Activated CD8-positive, alpha-beta memory T cell treated with anti-CD3 and anti-CD28 coated beads, Interleukin-2, amount 50 U/mL, for 1 hour (primary cell): ENCODE results near the gene UNC50.
"Not testable (repeated sequence)": the region's sequence is repeated elsewhere in the genome, so short reads cannot be mapped to it uniquely, and the experiment has no call there.

ENCODE experiments used
- DNase-seq: peaks from one replicate; pipeline ENCODE4 v3.0.0-alpha.2; 2020; ENCODE audit errors: extremely low read depth

Gene UNC50

DNA sequence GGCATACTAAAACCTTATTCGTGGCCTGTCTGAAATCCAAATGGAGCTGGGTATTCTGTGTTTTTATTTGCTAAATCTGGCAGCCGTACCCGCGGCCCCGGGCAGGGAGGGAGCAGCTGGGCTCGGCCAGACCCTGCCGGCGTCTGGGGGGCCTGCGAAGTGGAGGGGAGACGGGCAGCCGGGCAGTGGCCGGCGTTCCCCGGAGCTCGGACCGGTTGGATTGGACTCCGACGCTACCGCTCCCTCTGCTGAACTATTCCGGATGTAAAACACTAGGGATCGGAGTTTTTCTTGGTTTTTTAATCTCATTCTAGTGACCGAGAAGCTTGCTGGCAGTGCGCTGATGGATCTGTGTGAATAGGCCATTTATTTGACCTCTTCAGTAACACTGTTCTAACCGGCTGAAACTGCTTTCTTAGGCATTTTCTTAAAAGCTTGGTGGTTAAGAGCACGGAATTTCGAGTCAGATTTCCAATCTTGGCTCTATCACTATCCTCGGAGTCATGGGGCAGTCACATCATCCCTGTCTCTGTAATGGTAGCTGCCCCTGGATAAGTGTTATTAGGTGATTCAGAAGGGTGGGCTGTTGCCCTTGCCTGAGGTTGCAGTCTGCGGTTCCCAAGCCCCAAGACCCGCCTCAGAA lies 694 bp downstream of the UNC50 start:
- no peak for DNase-seq

DNA sequence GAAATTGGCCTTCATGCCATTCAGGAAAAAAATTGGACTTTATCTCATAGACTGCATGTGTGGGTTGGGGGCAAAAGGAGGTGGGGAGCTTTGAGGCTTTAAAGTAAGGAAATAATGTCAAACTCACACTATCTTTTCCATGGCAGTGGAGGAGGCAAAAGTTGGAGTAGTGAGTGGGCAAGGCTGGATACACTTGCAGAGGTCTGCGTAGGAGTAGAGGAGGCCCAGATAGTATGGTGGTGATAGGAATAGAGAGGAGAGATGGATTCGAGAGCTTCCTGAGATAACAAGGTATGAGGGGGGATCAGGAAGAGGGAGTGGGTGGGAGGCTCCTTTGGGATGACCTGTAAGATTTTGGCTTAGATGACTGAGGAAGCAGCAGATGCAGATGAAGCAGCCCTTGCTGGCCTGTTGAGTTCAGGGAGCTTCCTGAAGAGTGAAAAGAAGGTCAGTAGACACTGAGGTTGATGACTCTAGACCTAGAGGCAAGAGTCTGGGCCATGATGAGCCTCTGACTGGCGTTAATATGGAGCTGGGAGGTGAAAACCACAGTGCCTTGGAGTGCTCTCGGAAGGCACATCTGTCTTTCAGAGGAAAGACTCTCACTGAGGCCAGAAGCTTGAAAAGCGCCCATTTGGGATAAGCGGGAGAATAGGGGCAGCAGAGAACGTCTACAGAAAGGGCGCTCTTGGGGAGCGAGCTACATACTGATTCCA lies 5.8 kb downstream of the UNC50 start:
- no peak for DNase-seq

DNA sequence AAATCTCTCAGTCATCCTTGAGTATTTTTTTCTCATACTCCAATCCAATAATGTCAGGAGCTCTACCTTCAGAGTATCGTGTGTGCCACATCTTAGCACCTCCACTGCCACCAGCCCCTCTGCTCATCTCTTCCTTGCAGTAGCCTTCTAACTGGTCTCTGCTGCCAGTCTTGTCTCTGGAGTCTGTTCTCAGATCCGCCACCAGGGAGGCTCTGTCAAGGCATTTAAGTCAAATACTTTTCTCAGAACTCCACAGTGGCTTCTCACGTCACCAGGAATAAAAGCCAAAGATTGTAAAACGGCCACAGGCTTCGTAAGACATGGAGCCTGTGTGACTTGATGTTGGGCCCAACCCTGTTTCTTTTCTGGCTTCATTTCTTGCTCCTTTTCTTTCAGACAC lies 7.1 kb downstream of the UNC50 start:
- no peak for DNase-seq

DNA sequence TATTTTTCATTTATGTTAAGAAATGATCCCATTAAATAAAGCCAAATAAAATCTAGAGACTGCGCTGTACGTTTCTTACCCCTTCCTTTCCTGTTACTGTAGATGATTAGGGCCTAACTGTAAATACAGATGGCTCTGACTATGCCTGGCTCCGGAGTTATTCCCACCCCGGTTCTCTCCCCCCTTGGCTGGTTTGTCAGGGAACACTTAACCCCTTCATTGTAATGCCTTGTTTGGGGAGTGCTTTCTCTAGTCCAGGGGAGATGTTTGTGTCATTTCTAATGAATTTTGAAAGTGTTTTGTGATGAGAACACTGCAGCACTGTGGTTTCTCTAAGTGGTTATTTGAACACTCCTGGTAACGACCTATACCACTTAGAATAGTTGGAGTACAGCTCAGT lies 8.8 kb downstream of the UNC50 start:
- DNase-seq, result no peak

DNA sequence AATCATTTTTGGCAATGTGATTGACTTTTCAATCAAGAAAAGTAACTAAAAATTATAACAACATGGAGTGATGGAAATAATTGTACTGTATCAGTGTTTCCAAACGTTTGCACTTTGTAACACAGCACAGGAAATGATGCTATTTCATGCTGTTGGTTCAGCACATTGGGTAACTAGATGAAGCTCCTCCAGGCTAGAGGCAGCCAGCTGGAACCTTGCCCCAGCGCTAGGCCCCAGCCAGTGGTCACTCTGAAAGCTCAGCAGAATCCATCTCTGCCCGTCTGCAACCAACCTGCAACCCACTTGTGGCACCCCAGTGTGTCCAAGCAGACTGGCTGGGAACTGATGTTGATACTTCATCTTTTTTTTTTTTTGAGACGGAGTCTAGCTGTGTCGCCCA lies 15.3 kb downstream of the UNC50 start:
- DNase-seq, result no peak

DNA sequence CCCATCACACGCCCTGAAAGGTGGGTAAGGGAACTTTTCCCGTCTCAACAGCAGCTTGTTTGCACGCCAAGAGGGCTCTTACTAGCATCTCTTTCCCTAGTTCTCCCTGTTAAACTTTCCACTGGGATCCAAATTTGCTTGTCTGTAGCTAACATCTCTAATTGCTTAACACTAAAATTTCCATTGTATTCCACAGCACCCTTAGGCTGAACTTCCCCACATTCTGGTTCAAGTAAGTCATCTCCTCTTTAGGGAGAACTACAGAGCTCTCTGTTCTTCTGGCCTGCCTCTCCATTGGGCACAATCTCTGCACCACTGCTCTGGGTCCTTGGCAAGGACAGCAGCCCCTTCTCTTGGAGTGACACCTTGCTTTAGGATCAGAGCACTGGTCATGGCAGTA lies 24.0 kb downstream of the UNC50 start:
- DNase-seq, result no peak

DNA sequence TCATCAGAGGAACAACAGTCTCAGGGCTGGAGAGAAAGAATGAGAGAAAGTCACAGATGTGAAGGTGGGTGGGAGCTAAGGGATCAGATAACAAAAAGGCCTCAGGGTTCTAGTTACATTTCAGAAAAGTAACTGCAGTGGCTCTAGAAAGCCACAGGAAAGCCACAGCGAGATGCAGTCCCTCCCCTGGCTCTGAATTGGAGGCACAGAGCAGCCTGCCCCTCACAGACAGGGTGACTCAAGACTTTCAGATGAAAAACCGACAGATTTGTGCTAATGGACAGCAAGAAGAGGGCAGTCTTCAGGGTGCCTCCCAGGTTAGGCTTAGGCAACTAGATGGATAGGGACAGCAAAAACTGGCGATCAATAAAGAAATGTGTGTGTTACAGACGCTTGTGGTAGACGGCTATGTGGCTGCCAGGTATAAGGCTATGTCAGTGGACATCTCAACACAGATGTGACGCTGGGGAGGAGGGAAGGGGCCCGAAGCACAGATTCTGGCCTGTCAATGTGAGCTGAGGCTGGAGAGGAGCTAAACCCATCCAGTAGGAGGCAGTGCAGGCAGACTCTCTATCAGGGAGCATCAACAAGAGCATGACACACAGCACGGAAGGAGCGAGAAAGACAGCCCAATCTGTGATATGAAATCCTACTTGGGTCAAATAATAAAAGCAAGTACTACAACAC lies 26.2 kb downstream of the UNC50 start:
- no peak for DNase-seq

DNA sequence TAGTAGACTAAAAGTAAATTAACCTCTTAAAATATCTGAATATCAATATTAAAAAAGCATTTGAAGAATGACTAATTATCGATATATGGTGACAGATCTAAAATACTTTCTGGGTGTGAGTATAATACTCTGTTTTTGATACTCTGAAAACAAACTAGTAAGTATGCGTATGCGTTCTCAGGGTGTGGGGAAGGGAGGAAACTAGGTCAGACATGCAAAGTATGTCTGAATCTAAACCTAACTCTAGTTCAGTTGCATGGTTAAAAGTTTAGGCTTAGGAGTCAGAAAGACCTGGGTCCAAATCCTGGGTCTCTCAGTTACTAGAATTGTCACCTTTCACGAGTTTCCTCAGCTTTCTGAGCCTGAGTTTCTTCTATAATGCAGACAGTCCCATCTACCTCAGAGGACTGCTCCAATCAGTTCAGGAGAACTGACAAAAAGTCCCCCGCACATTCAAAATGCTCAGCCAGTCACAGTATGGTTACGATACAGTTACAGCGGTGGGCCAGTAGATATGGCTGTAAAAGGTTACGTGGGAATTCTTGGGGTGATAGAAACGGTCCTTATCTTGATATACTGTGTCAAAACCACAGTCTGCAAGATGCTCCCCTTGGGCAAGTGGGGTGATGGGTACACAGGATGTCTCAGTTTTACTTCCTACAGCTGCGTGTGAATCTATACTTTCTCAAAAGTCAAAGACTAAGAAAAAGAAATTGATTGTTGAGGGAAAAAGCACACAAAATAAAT lies 29.2 kb downstream of the UNC50 start:
- DNase-seq, result no peak

DNA sequence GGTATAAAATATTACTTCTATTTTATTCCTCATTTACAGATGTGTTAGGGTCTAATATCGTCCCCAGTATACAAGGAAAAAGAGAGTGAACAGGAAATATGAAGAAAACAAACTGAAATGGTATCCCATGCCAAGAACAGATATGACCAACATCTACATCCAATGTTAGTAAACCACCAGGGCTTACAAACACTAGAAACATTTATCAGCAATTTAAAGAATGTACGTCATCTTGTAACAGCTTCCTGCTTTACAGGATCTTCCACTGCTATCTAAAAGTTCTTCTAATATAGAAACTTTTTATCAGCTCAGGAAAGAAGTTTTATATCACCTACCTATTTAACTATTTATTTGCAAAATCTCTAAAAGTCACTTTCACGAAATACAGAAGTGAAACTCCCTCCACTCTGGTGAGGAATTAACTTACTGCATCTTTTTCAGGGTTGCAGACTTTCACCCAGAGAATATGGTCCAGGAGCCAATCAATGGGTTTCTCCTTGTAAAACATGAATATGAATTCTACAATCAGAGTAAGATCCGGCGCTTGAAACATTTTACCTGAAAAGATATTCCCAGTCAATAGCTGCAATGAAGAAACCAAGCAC lies 35.2 kb downstream of the UNC50 start:
- no peak for DNase-seq

DNA sequence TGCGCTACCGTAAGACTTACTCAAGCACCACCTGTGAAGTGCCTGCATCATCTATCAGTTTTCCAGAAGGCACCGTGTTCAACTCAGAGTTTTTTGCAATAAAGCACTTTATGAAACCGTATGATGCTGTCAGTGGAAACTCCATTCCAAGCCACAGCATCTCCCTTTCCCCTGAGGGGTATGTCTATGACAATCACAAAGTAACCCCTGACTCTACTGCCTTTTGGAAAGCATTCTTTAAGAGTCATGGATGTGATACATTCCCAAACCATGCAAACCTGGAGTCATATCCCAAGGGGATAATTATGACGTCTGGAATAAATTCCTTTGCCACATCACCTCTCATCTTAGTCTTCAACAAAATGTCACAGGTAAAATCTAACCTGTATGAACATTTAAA lies 39.2 kb downstream of the UNC50 start:
- DNase-seq, result no peak

DNA sequence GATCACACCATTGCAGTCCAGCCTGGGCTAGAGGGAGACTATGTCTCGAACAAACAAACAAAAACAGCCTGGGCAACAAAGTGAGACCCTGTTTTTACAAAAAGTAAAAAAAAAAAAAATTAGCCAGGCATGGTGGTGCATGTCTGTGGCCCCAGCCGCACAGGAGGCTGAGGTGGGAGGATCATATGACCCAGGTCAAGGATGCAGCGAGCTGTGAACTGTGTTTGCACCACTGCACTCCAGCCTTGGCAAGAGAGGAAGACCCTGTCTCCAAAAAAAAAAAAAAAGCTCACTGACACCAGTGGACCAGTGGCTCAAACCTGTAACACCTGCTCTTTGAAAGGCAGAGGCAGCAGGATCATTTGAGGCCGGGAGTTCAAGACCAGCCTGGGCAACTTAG lies 40.1 kb downstream of the UNC50 start:
- DNase-seq, result no peak

DNA sequence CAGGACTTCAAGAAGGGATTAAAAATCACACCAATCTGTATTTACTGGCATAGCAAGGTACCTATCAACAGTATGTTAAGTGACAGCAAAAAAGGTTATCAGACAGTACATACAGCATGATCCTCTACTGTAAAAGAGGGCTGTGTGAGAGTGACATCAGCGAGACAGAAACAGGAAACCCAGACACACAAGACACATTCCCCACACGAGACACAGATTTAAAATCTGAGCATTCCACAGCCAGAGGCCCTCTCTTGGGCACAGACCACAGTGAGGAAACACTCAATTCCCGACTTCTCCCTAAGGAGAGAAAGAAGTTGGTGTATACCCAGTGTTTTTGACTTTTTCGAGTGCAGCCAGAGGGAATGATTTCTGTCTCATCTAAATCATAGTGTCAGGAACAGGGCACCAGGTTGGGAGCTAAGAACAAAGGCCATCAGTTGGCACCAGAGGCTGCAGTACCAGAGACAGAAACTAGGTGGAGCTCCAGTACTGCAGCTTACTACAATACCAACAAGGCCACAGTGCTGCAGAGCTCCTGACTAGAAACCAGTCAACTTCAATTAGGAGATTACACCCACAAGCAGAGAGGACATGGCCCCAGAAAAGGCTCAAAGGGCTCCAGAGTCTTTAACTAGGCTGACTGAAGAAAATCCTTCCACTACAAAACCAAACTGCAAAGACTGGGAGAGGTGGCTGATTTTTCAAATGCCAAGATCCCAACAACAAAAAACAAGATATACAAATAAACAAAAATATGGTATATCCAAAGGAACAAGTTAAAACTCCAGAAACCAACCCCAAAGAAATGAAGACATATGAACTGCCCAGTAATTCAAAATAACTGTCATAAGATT lies 41.0 kb downstream of the UNC50 start:
- peak; percentile 64 for DNase-seq

DNA sequence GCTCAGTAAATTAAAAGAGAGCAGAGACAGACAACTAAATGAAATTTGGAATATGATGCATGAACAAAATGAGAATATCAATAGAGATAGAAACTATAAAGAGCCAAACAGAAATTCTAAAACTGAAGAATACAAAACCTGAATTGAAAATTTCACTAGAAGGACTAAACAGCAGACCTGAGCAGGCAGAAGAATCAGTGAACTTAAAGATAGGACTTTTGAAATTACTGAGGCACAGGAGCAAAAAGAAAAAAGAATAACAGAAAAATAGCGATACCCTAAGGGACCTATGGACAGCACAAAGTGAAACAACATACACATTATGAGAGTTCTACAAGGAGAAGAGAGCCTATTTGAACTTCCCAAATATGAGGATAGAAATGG lies 41.6 kb downstream of the UNC50 start:
- DNase-seq, result no peak

DNA sequence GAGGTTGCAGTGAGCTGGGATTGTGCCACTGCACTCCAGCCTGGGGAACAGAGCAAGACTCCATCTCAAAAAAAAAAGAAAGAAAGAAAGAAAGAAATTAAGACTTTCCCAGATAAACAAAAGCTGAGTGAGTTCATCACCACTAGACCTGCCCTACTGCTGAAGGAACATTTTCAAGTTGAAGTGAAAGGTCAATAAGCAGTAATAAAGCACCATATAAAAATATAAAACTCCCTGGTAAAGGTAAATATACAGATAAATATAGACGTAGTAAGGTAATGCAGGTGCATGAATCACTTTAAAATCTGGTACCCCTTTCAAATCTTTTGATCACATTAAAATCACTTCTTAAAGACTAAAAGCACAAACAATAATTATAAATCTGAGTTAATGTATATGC lies 42.6 kb downstream of the UNC50 start:
- no peak for DNase-seq

DNA sequence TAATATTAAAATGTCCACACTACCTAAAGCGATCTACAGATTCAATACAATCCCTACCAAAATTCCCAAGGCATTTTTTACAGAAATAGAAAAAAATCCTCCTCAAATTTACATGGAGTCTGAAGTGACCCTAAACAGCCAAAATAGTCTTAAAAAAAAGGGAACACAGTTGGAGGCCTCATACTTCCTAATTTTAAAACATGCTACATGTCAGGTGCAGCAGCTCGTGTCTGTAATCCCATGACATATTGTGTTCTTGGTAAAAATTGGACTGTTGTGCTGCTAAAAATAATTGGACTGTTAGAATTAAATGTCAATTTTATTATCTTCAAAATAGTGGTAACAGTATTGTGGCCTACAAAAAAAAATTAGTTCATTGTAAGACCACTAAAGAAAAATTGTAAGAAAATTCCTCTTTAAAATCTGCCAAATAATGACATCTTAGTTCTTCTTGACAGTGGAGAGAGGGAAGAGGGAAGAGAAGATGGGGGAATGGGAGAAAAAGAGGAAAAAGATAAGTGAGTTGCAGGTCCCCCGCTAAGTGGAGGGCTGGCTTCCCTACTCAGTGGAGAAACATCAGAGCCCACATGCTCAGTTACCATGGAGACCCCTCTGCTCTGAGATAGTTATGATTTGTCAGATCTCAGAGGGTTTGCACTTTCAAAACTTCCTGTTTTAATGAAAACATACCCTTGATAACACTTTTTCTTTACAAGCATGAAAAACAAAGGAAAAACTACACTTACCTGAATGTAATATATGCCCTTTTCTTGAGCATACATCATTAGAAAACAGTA lies 46.5 kb downstream of the UNC50 start:
- DNase-seq, result no peak

DNA sequence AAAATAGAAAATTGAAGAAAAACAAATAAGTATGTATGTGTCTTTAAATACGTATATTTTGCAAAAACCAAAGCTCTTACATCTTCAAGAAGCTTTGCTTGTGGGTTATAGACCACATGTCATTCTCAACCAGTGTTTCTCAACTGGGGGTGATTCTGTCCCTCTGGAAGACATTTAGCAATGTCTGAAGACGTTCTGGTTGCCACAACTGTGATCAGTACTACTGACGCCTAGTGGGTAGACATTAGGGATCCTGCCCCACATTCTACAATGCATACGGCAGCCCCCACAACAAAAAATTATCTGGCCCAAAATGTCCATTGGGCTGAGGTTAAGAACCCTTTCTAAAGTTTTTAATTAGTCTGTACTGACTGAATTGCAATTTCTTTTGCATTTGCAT lies 48.4 kb downstream of the UNC50 start:
- DNase-seq, result no peak

DNA sequence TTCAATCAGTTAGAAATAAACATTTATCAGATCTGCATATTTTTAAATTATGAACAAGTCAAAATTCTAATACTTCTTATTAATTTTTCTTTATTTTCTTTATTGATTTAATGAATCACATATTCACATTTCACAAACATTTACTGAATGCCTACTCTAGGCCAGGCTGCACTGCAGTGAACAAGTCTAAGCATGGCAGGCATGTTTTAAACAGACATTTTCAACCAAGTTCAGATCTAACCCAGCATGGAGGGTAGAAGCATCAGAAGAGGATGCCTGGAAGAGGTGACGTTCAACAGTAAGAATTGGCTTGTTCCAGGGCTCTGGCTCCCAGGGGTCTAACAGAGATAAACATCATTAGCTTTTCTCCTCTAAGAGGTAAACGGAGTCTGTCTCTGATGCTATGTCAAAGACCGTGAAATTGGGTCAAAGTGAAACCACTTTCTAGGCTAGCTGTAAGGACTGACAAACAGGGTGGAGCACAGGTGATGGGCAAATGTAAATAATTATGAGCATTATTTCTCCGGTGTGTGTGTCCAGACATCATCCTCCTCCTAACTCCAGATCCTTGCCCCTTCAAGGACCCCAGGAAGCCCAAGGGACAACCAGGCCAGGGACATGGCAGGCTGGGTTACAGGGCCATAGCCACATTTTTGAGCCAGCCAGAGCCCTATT lies 50.6 kb downstream of the UNC50 start:
- DNase-seq, result no peak

DNA sequence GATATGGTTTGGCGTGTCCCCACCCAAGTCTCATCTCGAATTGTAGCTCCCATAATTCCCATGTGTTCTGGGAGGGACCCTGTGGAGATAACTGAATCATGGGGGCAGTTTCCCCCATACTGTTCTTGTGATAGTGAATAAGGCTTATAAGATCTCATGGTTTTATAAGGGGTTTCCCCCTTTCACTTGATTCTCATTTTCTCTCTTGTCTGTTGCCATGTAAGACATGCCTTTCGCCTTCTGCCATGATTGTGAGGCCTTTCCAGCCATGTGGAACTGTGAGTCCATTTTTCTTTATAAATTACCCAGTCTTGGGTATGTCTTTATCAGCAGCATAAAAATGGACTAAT lies 51.1 kb downstream of the UNC50 start:
- DNase-seq, result not testable (repeated sequence)

DNA sequence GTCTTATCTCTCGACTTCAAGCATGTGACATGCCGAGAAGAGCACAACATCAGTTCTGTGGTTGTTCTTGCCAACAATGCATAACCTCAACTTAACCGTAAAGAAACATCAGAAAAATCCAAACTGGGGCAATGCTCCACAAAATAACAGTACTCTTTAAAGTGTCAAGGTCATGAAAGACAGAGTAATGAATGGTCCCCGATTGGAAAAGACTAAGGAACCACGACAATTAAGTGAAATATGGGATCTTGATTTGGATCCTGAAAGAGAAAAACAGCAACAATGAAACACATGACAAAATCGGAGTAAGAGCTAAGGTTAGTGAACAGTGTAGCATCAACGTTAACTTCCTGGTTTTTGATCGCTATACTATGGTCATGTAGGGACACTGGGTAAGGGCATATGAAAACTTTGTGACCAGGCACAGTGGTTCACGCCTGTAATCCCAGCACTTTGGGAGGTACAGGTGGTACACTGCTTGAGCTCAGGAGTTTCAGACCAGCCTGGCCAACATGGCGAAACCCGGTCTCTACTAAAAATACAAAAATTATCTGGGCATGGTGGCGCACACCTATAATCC lies 55.2 kb downstream of the UNC50 start:
- DNase-seq, result no peak

DNA sequence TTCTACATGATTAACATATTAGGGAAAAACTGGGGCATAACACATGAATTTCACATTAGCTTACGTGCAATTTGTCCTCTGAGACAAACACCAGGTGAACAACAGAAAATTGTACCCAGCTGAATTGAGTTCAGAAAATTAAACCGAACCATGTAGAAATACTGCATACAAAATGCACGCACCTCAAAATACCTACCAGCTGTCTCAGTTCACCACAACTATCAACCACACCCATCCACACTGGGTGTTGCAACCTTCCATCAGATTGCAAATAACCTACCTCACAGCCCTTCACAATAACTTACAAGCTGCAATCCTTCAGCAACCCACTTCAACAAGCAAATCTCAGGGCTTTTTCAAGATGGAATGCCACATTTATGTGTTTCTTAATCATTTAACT lies 55.9 kb downstream of the UNC50 start:
- peak; percentile 28 for DNase-seq
